HepG2 (cell line): ENCODE results near the gene PCGF3. TPM values are rescaled to one million over a fixed set of nuclear protein-coding genes. Genes with fewer than 3 reads are reported as not detected.

Experiments
- CENPT ChIP-seq: sonication (generic); formaldehyde crosslinking; IDR thresholded peaks from 2 replicates; pipeline ENCODE4 v1.8.0; 2022; ENCODE audit warnings: low read depth, mild to moderate bottlenecking, moderate library complexity, missing genetic modification reagents
- GLI4 ChIP-seq: sonication (generic); formaldehyde crosslinking; IDR thresholded peaks from 2 replicates; pipeline ENCODE4 v1.5.1; 2020; ENCODE audit warnings: missing genetic modification reagents, mild to moderate bottlenecking, moderate library complexity, borderline replicate concordance
- HOXA7 ChIP-seq: sonication (generic); formaldehyde crosslinking; IDR thresholded peaks from 2 replicates; pipeline ENCODE4 v1.8.1; 2022; ENCODE audit warnings: mild to moderate bottlenecking, missing genetic modification reagents, moderate library complexity
- MYNN ChIP-seq: sonication (generic); formaldehyde crosslinking; IDR thresholded peaks from 2 replicates; pipeline ENCODE4 v1.4.0; 2020; ENCODE audit warnings: mild to moderate bottlenecking, low read depth, missing genetic modification reagents
- NFE2L2 ChIP-seq: fragments of 150-350 bp; IDR thresholded peaks from 2 replicates; pipeline ENCODE4 v1.6.1; 2014; ENCODE audit warnings: low read length
- PLRG1 ChIP-seq: fragments of 450-650 bp; conservative IDR thresholded peaks from 2 replicates; pipeline ENCODE4 v1.6.1; 2016
- SALL1 ChIP-seq: sonication (generic); formaldehyde crosslinking; IDR thresholded peaks from 2 replicates; pipeline ENCODE4 v1.8.0; 2022; ENCODE audit warnings: mild to moderate bottlenecking, missing genetic modification reagents
- SP2 ChIP-seq: sonication (generic); formaldehyde crosslinking; IDR thresholded peaks from 2 replicates; pipeline ENCODE4 v1.5.1; 2020; ENCODE audit warnings: mild to moderate bottlenecking, missing genetic modification reagents
- SRSF4 ChIP-seq: fragments of 200-400 bp; formaldehyde crosslinking; IDR thresholded peaks from one replicate; pipeline ENCODE4 v1.6.1; 2018; ENCODE audit warnings: mild to moderate bottlenecking, low read depth, low read length, moderate library complexity; ENCODE audit not compliant: poor library complexity, severe bottlenecking
- SRY ChIP-seq: sonication (generic); formaldehyde crosslinking; IDR thresholded peaks from 2 replicates; pipeline ENCODE4 v1.8.0; 2022; ENCODE audit warnings: mild to moderate bottlenecking, missing genetic modification reagents
- ZNF282 ChIP-seq: fragments of 450-650 bp; IDR thresholded peaks from 2 replicates; pipeline ENCODE4 v1.6.1; 2018; ENCODE audit not compliant: partially characterized antibody
- ZNF317 ChIP-seq: sonication (generic); formaldehyde crosslinking; IDR thresholded peaks from 2 replicates; pipeline ENCODE4 v1.5.0; 2020; ENCODE audit warnings: mild to moderate bottlenecking, missing genetic modification reagents
- ZNF335 ChIP-seq: sonication (generic); formaldehyde crosslinking; IDR thresholded peaks from 2 replicates; pipeline ENCODE4 v1.4.0; 2020; ENCODE audit warnings: missing genetic modification reagents
- ZNF652 ChIP-seq: IDR thresholded peaks from 2 replicates; pipeline ENCODE4 v1.6.1; 2016; ENCODE audit warnings: low read depth, borderline replicate concordance
- ZSCAN9 ChIP-seq: IDR thresholded peaks from 2 replicates; pipeline ENCODE4 v1.6.1; 2016; ENCODE audit warnings: borderline replicate concordance
- polyA plus RNA-seq, 8 experiments: library from polyadenylated mRNA; depleted of rRNA in 3 of 8; stranded (reverse) in 7 of 8; unstranded in 1 of 8; fragments of >200 nt; fragmentation: Illumina TruSeq in 4 of 8; extraction: Trizol in 4 of 8; gene quantifications; 2 replicates each; pipeline versions ENCODE4 v1.2.1 to v1.2.3, GENCODE V29; 2011 to 2016; ENCODE audit warnings: low read depth in 4 of 8, missing spikeins in 1 of 8, mixed read lengths in 1 of 8; ENCODE audit not compliant: insufficient read depth in 1 of 8
- total RNA-seq, 5 experiments: library from RNA; depleted of rRNA; stranded (reverse); fragments of >200 nt; fragmentation: Illumina TruSeq; extraction: Trizol; gene quantifications; 2 replicates each; pipeline ENCODE4 v1.2.3, GENCODE V29; 2016; ENCODE audit warnings: low read depth in 1 of 5
- TF ChIP-seq, protein P1 (sequence below): sonication (generic); formaldehyde crosslinking; IDR thresholded peaks from 2 replicates; pipeline ENCODE4 v1.5.1; 2020; ENCODE audit warnings: missing genetic modification reagents, mild to moderate bottlenecking, borderline replicate concordance
- TF ChIP-seq, protein P2 (sequence below): IDR thresholded peaks from 2 replicates; pipeline ENCODE4 v1.6.1; 2012; ENCODE audit warnings: low read length, improper control_type of control experiment
- TF ChIP-seq, protein P3 (sequence below): sonication (generic); formaldehyde crosslinking; IDR thresholded peaks from 2 replicates; pipeline ENCODE4 v1.5.0; 2020; ENCODE audit warnings: missing genetic modification reagents
- TF ChIP-seq, protein P4 (sequence below): sonication (generic); formaldehyde crosslinking; IDR thresholded peaks from 2 replicates; pipeline ENCODE4 v1.5.0; 2020; ENCODE audit warnings: missing genetic modification reagents, mild to moderate bottlenecking, borderline replicate concordance
- TF ChIP-seq, protein P5 (sequence below): sonication (generic); formaldehyde crosslinking; IDR thresholded peaks from 2 replicates; pipeline ENCODE4 v1.5.0; 2020; ENCODE audit warnings: mild to moderate bottlenecking, missing genetic modification reagents

The PCGF3 gene
- total and polyA plus RNA-seq, 2 of the 13 experiments (the other 11 are each of a cell fraction or from before 2014, with no cell fraction given) = 28.6 to 66.2 TPM

DNA sequence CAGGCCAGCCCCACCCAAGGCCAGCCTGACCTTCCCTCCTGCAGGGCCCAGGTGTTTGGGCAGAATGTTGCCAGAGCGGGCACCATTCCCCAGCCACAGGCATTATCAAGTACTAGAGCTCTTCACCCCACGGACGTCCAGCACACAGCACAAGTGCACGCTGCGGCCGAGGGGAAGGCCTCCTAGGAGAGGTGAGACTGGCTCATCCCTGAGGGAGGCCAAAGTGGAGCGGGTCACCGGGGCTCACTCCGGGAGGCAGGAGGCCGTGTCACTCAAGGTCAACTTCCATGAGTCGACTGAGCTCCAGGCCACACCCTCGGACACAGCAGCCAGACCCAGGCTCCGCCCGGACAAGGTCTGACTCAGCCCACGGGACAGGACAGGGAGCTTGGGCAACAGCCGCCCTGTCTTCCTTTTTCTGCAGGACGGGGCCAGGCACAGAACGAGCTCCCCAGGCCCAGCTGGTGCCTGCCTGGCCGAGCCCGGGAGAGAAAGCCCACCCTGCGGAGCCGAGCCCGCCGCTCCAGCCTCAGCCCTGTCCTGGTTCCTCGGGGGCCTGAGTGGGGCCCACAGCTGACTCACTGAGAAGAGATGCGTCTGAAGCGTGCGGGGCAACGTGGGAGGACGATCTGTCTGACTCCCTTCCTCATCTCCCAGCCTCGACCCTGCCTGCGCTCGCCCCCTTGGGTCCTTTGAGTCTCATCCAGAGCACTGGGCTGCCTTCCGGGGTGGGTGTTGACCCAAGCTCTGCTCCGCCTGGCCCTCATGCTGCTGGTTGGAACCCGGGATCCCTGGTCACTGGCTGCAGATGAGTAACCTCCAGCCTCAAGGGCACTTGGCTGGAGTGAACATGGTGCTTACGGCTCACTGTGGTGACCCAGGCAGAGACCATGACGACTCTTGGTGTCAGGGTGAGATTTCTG is 18.3 kb upstream of the PCGF3 start (continued):
- TF ChIP-seq, protein P1, sequence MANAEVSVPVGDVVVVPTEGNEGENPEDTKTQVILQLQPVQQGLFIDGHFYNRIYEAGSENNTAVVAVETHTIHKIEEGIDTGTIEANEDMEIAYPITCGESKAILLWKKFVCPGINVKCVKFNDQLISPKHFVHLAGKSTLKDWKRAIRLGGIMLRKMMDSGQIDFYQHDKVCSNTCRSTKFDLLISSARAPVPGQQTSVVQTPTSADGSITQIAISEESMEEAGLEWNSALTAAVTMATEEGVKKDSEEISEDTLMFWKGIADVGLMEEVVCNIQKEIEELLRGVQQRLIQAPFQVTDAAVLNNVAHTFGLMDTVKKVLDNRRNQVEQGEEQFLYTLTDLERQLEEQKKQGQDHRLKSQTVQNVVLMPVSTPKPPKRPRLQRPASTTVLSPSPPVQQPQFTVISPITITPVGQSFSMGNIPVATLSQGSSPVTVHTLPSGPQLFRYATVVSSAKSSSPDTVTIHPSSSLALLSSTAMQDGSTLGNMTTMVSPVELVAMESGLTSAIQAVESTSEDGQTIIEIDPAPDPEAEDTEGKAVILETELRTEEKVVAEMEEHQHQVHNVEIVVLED (CRISPR knock-in tag) = no peak
- TF ChIP-seq GLI4 (CRISPR knock-in tag) = no peak
- TF ChIP-seq MYNN (CRISPR knock-in tag) = no peak; the same call in 1 of the 2 replicates
- no peak for TF ChIP-seq NFE2L2
- TF ChIP-seq, protein P2, sequence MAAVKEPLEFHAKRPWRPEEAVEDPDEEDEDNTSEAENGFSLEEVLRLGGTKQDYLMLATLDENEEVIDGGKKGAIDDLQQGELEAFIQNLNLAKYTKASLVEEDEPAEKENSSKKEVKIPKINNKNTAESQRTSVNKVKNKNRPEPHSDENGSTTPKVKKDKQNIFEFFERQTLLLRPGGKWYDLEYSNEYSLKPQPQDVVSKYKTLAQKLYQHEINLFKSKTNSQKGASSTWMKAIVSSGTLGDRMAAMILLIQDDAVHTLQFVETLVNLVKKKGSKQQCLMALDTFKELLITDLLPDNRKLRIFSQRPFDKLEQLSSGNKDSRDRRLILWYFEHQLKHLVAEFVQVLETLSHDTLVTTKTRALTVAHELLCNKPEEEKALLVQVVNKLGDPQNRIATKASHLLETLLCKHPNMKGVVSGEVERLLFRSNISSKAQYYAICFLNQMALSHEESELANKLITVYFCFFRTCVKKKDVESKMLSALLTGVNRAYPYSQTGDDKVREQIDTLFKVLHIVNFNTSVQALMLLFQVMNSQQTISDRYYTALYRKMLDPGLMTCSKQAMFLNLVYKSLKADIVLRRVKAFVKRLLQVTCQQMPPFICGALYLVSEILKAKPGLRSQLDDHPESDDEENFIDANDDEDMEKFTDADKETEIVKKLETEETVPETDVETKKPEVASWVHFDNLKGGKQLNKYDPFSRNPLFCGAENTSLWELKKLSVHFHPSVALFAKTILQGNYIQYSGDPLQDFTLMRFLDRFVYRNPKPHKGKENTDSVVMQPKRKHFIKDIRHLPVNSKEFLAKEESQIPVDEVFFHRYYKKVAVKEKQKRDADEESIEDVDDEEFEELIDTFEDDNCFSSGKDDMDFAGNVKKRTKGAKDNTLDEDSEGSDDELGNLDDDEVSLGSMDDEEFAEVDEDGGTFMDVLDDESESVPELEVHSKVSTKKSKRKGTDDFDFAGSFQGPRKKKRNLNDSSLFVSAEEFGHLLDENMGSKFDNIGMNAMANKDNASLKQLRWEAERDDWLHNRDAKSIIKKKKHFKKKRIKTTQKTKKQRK = no peak
- no peak for TF ChIP-seq ZSCAN9 (CRISPR knock-in tag)
- TF ChIP-seq SRY (CRISPR knock-in tag) = no peak
- TF ChIP-seq ZNF282 = no peak
- peak; percentile 72 for TF ChIP-seq SALL1 (CRISPR knock-in tag)
- TF ChIP-seq HOXA7 (CRISPR knock-in tag) = no peak
- no peak for TF ChIP-seq SP2 (CRISPR knock-in tag)
- no peak for TF ChIP-seq PLRG1
- TF ChIP-seq, protein P3, sequence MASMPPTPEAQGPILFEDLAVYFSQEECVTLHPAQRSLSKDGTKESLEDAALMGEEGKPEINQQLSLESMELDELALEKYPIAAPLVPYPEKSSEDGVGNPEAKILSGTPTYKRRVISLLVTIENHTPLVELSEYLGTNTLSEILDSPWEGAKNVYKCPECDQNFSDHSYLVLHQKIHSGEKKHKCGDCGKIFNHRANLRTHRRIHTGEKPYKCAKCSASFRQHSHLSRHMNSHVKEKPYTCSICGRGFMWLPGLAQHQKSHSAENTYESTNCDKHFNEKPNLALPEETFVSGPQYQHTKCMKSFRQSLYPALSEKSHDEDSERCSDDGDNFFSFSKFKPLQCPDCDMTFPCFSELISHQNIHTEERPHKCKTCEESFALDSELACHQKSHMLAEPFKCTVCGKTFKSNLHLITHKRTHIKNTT = no peak
- TF ChIP-seq, protein P4, sequence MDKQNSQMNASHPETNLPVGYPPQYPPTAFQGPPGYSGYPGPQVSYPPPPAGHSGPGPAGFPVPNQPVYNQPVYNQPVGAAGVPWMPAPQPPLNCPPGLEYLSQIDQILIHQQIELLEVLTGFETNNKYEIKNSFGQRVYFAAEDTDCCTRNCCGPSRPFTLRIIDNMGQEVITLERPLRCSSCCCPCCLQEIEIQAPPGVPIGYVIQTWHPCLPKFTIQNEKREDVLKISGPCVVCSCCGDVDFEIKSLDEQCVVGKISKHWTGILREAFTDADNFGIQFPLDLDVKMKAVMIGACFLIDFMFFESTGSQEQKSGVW (CRISPR knock-in tag) = no peak
- peak; percentile 4; the same call in 1 of the 2 replicates for TF ChIP-seq CENPT (CRISPR knock-in tag)
- TF ChIP-seq, protein P5, sequence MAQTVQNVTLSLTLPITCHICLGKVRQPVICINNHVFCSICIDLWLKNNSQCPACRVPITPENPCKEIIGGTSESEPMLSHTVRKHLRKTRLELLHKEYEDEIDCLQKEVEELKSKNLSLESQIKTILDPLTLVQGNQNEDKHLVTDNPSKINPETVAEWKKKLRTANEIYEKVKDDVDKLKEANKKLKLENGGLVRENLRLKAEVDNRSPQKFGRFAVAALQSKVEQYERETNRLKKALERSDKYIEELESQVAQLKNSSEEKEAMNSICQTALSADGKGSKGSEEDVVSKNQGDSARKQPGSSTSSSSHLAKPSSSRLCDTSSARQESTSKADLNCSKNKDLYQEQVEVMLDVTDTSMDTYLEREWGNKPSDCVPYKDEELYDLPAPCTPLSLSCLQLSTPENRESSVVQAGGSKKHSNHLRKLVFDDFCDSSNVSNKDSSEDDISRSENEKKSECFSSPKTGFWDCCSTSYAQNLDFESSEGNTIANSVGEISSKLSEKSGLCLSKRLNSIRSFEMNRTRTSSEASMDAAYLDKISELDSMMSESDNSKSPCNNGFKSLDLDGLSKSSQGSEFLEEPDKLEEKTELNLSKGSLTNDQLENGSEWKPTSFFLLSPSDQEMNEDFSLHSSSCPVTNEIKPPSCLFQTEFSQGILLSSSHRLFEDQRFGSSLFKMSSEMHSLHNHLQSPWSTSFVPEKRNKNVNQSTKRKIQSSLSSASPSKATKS (CRISPR knock-in tag) = no peak
- TF ChIP-seq SRSF4 = no peak
- no peak for TF ChIP-seq ZNF652 (CRISPR knock-in tag)
- no peak for TF ChIP-seq ZNF335 (CRISPR knock-in tag)
- 0 out of 2 replicates have a peak, but pooled peaks have one; percentile 61 for TF ChIP-seq ZNF317 (CRISPR knock-in tag)
